Adrenal gland (tissue), 5 donors: ENCODE results near the gene MRPL55.

ENCODE experiments used
- POLR2A ChIP-seq, 2 donors: fragments of 450-650 bp; IDR thresholded peaks; one replicate each; pipeline ENCODE4 v1.6.1; 2017; ENCODE audit warnings: antibody characterized with exemption in 2 of 2, mild to moderate bottlenecking in 2 of 2, moderate library complexity in 1 of 2
- TF ChIP-seq, protein P1 (sequence below), 6 experiments: fragments of 450-650 bp in 4 of 6; fragments of 200-600 bp in 2 of 6; sonication (generic) in 1 of 6; IDR thresholded peaks; 1 replicate in 5 of 6; 2 replicates in 1 of 6; pipeline versions ENCODE4 v1.5.1 to v1.8.0; 2016 to 2021; ENCODE audit warnings: antibody characterized with exemption in 6 of 6, mild to moderate bottlenecking in 2 of 6, moderate library complexity in 1 of 6
- donor health status: DM: no; HTN: no; CAD: no.

DNA sequence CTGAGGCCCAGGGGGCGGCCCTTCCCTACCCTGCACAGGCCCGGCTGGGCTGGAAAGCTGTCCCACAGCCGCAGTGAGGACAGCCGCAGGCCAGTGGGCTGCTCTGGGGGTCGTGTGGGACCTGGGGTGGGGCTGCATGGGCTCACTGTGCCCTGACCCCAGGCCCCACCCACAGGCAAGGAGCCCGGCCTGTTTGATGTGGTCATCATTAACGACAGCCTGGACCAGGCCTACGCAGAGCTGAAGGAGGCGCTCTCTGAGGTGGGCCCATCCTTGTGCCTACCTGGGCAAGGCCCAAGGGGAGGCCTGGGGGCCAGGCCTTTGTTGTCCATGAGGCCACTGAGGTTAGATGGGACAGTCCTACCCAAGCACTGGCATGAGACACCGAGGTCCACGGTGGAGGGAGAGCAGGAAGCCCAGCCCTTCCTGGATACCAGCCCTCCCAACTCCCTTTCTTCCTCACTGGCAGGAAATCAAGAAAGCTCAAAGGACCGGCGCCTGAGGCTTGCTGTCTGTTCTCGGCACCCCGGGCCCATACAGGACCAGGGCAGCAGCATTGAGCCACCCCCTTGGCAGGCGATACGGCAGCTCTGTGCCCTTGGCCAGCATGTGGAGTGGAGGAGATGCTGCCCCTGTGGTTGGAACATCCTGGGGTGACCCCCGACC, 39.2 kb upstream of the MRPL55 start:
- TF ChIP-seq, protein P1, sequence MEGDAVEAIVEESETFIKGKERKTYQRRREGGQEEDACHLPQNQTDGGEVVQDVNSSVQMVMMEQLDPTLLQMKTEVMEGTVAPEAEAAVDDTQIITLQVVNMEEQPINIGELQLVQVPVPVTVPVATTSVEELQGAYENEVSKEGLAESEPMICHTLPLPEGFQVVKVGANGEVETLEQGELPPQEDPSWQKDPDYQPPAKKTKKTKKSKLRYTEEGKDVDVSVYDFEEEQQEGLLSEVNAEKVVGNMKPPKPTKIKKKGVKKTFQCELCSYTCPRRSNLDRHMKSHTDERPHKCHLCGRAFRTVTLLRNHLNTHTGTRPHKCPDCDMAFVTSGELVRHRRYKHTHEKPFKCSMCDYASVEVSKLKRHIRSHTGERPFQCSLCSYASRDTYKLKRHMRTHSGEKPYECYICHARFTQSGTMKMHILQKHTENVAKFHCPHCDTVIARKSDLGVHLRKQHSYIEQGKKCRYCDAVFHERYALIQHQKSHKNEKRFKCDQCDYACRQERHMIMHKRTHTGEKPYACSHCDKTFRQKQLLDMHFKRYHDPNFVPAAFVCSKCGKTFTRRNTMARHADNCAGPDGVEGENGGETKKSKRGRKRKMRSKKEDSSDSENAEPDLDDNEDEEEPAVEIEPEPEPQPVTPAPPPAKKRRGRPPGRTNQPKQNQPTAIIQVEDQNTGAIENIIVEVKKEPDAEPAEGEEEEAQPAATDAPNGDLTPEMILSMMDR (IDR thresholded peaks at IDR 0.05): no peak
- TF ChIP-seq POLR2A (IDR thresholded peaks at IDR 0.05): no peak
